ENCODE data around the gene C14orf180. TPM values are rescaled to one million over a fixed set of nuclear protein-coding genes. Genes with fewer than 3 reads are reported as not detected.

The C14orf180 gene
- total and polyA plus RNA-seq, 10 of the 15 experiments (the other 5 are each of a cell fraction or from before 2014, with no cell fraction given) = not detected

DNA sequence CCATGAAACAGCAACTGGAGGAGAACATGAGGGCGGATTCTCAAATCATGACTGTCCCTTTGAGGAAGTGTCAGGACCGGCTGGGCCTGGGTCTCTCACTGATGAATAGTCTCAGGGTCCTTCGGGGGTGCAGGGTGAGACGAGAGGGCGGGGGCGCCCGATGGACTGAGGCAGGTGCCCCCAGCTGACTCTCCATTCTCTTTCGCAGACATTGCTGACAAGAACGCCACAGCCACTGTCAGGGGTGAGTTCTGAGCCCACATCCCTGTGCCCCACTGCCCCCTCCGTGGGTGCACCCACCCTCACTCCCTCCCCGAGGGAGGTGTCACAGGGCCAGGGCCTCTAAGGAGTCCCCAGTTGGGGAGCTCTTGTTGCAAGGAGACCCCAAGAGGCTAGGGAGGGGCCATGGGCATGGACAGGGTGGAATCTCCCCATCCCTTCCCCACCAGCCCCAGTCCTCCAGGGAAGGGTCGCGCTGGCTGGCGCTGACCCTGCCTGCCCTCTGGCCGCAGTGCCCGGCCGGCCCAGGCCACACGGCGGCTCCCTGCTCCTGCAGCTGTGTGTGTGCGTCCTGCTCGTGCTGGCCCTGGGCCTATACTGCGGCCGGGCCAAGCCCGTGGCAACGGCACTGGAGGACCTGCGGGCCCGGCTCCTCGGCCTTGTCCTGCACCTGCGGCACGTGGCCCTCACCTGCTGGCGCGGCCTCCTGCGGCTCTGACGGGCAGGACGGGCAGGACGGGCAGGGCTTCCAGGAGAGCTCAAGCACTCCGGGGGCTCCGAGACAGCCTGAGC lies 8.7 kb downstream of the C14orf180 start (continued):
- TF ChIP-seq, protein P1, sequence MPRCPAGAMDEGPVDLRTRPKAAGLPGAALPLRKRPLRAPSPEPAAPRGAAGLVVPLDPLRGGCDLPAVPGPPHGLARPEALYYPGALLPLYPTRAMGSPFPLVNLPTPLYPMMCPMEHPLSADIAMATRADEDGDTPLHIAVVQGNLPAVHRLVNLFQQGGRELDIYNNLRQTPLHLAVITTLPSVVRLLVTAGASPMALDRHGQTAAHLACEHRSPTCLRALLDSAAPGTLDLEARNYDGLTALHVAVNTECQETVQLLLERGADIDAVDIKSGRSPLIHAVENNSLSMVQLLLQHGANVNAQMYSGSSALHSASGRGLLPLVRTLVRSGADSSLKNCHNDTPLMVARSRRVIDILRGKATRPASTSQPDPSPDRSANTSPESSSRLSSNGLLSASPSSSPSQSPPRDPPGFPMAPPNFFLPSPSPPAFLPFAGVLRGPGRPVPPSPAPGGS (IDR thresholded peaks at IDR 0.05; ENCODE audit: borderline replicate concordance, insufficient read depth, low read depth, low read length, poor library complexity, severe bottlenecking) = no peak

- no peak overlapping the region for H3K27ac ChIP-seq (ENCODE audit: control insufficient read depth, insufficient read depth)
- H4K20me1 ChIP-seq (ENCODE audit: control insufficient read depth, insufficient read depth) = no peaks in the 10 kb centered on the region
- no peak overlapping the region for H3K4me2 ChIP-seq (ENCODE audit: control insufficient read depth, insufficient read depth)
- no peak for ATAC-seq
- no TSS peak for BruUV-seq (replicated peaks)
- H3K4me1 ChIP-seq (ENCODE audit: control insufficient read depth, insufficient read depth, low read length) = no peaks in the 10 kb centered on the region
- in situ Hi-C loops (cut with MboI) = no loop called here
- no peak overlapping the region for H2AFZ ChIP-seq (ENCODE audit: control insufficient read depth, low read depth, low read length)
- no peak for DNase-seq (ENCODE audit: low read depth, low spot score)
- H3K4me3 ChIP-seq = no peak overlapping the region
- no peak overlapping the region for H3K9ac ChIP-seq (ENCODE audit: control insufficient read depth, insufficient read depth, low read length)
- ChIA-PET CTCF (no interaction called here), SMC1A (ENCODE audit: uncharacterized antibody, unreplicated experiment) (no interaction called here), RAD21 (ENCODE audit: unreplicated experiment) (no interaction called here), POLR2A (no interaction called here)
- no peaks in the 10 kb centered on the region for H3K9me3 ChIP-seq (replicated peaks; ENCODE audit: control insufficient read depth, insufficient read depth, low read length)
- WGBS (ENCODE audit: insufficient coverage, insufficient replicate concordance, low lambda C conversion rate, missing lambda C conversion rate) = 13% methylated on average over 26 of the region's 26 CpGs
- FAIRE-seq = no peak
- no peaks in the 10 kb centered on the region for H3K79me2 ChIP-seq (ENCODE audit: control insufficient read depth, insufficient read depth, low read length)
- no peaks in the 10 kb centered on the region; a peak in 2 of 4 replicates for H3K27me3 ChIP-seq (replicated peaks in 1 of 2; ENCODE audit: control insufficient read depth in 2 of 2, insufficient read depth in 2 of 2, low read length in 1 of 2)
- intact Hi-C loops (cut with micrococcal nuclease; ENCODE audit: unreplicated experiment) = no loop called here
- no peaks in the 10 kb centered on the region for H3K36me3 ChIP-seq (ENCODE audit: control insufficient read depth in 2 of 2, insufficient read depth in 2 of 2, low read length in 1 of 2)
- TF ChIP-seq MXI1 (IDR thresholded peaks at IDR 0.05; ENCODE audit: low read depth, low read length) (no peak), LARP7 (IDR thresholded peaks at IDR 0.05) (no peak), REST (IDR thresholded peaks at IDR 0.05; ENCODE audit: low read depth, low read length) (no peak), USF2 (IDR thresholded peaks at IDR 0.05; ENCODE audit: borderline replicate concordance, low read depth, low read length) (no peak), RB1 (IDR thresholded peaks at IDR 0.05; ENCODE audit: borderline replicate concordance) (no peak), PBX3 (IDR thresholded peaks at IDR 0.05; ENCODE audit: insufficient replicate concordance, low read depth, low read length) (no peak)
- TF ChIP-seq, protein P2, sequence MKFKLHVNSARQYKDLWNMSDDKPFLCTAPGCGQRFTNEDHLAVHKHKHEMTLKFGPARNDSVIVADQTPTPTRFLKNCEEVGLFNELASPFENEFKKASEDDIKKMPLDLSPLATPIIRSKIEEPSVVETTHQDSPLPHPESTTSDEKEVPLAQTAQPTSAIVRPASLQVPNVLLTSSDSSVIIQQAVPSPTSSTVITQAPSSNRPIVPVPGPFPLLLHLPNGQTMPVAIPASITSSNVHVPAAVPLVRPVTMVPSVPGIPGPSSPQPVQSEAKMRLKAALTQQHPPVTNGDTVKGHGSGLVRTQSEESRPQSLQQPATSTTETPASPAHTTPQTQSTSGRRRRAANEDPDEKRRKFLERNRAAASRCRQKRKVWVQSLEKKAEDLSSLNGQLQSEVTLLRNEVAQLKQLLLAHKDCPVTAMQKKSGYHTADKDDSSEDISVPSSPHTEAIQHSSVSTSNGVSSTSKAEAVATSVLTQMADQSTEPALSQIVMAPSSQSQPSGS (IDR thresholded peaks at IDR 0.05; ENCODE audit: low read length) = no peak
These were observed 10.0 kb downstream of the C14orf180 start for GRCh38 chr14:104589338-104590195.

All from GM12878 (cell line).